Thyroid gland (tissue), 4 donors: ENCODE results near the gene CNBD2.

Source experiments
- CTCF ChIP-seq, 6 experiments: fragments of 200-600 bp in 3 of 6; fragments of 450-650 bp in 3 of 6; sonication (generic) in 3 of 6; IDR thresholded peaks; one replicate each; pipeline ENCODE4 v1.5.1; 2016 to 2019; ENCODE audit warnings: antibody characterized with exemption in 6 of 6, mild to moderate bottlenecking in 2 of 6, inconsistent platforms in 1 of 6, moderate library complexity in 1 of 6
- POLR2A ChIP-seq, 2 donors: fragments of 450-650 bp; IDR thresholded peaks; one replicate each; pipeline ENCODE4 v1.6.1; 2017; ENCODE audit warnings: antibody characterized with exemption in 2 of 2, mild to moderate bottlenecking in 2 of 2, moderate library complexity in 1 of 2

- no peak for TF ChIP-seq CTCF (IDR thresholded peaks at IDR 0.05)
- TF ChIP-seq POLR2A (IDR thresholded peaks at IDR 0.05), result no peak
Observed at GRCh38 chr20:36040571-36040970, 72.2 kb downstream of the CNBD2 start.
